ENCODE data around the gene TRIM5. TPM values are rescaled to one million over a fixed set of nuclear protein-coding genes. Genes with fewer than 3 reads are reported as not detected.

TRIM5 gene
- total RNA-seq, 4 donors from 2014 or later, result 8.9 to 21.4 (median 14.9) TPM

GRCh38 chr11:5690216-5690615 is 5.3 kb upstream of the TRIM5 start:
- H3K4me1 ChIP-seq, result peaks cover 2 to 51% (median 4%) of the 10 kb centered on the region in 3 donors
- 10 to 14% methylated on average over 1 to 5 of the region's 5 CpGs for WGBS, 2 donors (ENCODE audit: low coverage in 1 of 2)
- peak overlapping the region; percentile 75 to 97 (median 84) for H3K27ac ChIP-seq
- peak; percentile 19 for ATAC-seq
- no peak for TF ChIP-seq POLR2A (IDR thresholded peaks at IDR 0.05)
- TF ChIP-seq, protein P1, sequence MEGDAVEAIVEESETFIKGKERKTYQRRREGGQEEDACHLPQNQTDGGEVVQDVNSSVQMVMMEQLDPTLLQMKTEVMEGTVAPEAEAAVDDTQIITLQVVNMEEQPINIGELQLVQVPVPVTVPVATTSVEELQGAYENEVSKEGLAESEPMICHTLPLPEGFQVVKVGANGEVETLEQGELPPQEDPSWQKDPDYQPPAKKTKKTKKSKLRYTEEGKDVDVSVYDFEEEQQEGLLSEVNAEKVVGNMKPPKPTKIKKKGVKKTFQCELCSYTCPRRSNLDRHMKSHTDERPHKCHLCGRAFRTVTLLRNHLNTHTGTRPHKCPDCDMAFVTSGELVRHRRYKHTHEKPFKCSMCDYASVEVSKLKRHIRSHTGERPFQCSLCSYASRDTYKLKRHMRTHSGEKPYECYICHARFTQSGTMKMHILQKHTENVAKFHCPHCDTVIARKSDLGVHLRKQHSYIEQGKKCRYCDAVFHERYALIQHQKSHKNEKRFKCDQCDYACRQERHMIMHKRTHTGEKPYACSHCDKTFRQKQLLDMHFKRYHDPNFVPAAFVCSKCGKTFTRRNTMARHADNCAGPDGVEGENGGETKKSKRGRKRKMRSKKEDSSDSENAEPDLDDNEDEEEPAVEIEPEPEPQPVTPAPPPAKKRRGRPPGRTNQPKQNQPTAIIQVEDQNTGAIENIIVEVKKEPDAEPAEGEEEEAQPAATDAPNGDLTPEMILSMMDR (IDR thresholded peaks at IDR 0.05), result no peak
- no peak for TF ChIP-seq EP300 (IDR thresholded peaks at IDR 0.05)
- TF ChIP-seq POLR2AphosphoS5 (IDR thresholded peaks at IDR 0.05), result no peak
- H3K36me3 ChIP-seq, result no peaks in the 10 kb centered on the region
- no peaks in the 10 kb centered on the region for H3K9me3 ChIP-seq
- H3K27me3 ChIP-seq, result no peaks in the 10 kb centered on the region
- peak overlapping the region; percentile 51 to 67 for H3K4me3 ChIP-seq

- peak; percentile 62 for ATAC-seq
- H3K4me1 ChIP-seq, result peaks cover 3 to 53% (median 4%) of the 10 kb centered on the region in 3 donors
- peak; percentile 55 for TF ChIP-seq POLR2AphosphoS5 (IDR thresholded peaks at IDR 0.05)
- no peak for TF ChIP-seq POLR2A (IDR thresholded peaks at IDR 0.05)
- TF ChIP-seq EP300 (IDR thresholded peaks at IDR 0.05), result no peak
- TF ChIP-seq, protein P1 (IDR thresholded peaks at IDR 0.05), result no peak
- no peaks in the 10 kb centered on the region for H3K9me3 ChIP-seq
- WGBS, 2 donors (ENCODE audit: low coverage in 1 of 2), result 0 to 6% methylated on average over 2 of the region's 2 CpGs
- H3K36me3 ChIP-seq, result no peaks in the 10 kb centered on the region
- H3K27ac ChIP-seq, result peak within 1 kb of the TSS; percentile 75 to 97 (median 84)
- H3K4me3 ChIP-seq, result peak within 1 kb of the TSS; percentile 51 to 67
- no peaks in the 10 kb centered on the region for H3K27me3 ChIP-seq
Measured at GRCh38 chr11:5689551-5689983, 4.7 kb upstream of the TRIM5 start, which contains the start of gene TRIM22. TRIM22 (plus strand) TSS chr11:5689790; CDS start chr11:5696233, 6,443 bp downstream.

DNA sequence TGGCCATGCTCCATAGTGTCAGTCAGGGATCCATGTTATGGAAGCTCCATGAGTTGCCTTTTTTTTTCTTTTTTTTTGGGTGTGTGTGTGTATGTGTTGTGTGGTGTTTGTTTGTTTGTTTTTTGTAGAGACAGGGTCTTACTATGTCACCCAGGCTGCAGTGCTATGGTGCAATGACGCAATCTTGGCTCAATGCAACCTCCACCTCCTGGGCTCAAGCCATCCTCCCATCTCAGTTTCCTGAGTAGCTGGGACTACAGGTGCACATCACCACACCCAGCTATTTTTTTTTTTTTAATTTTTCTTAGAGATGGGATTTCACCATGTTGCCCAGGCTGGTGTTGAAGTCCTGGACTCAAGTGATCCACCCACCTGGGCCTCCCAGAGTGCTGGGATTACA is 3.6 kb upstream of the TRIM5 start:
- Histone ChIP-seq H3K36me3 (no peaks in the 10 kb centered on the region), H3K27me3 (no peaks in the 10 kb centered on the region), H3K4me3 (no peak overlapping the region), H3K4me1 (peaks cover 4 to 55% (median 8%) of the 10 kb centered on the region in 3 donors), H3K9me3 (no peaks in the 10 kb centered on the region), H3K27ac (peak overlapping the region in 3 of 4 donors; percentile 75 to 85 (median 84))
- TF ChIP-seq POLR2A (IDR thresholded peaks at IDR 0.05), result no peak
- no peak for TF ChIP-seq EP300 (IDR thresholded peaks at IDR 0.05)
- TF ChIP-seq, protein P1 (IDR thresholded peaks at IDR 0.05), result no peak
- TF ChIP-seq POLR2AphosphoS5 (IDR thresholded peaks at IDR 0.05), result no peak
- WGBS, 2 donors (ENCODE audit: low coverage in 1 of 2), result 100% methylated on average over 1 of the region's 1 CpG
- ATAC-seq, result no peak

DNA sequence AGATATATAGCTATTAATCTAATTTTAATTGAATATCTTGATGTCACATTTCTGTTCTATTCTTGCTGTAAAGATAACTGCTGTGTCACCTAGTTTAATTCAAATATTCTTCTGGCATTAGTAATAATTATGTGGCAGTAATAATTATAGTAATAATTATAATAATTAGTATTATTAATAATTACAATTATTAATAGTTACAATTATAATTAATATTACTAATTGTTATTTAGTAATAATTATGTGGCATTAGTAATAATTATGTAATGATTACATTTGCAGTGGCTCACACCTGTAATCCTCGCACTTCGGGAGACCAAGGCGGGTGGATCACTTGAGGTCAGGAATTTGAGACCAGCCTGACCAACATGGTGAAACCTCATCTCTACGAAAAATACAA is 1.6 kb upstream of the TRIM5 start:
- Histone ChIP-seq H3K4me1 (peaks cover 4 to 53% (median 8%) of the 10 kb centered on the region in 3 donors), H3K27me3 (no peaks in the 10 kb centered on the region), H3K27ac (no peak overlapping the region), H3K4me3 (no peak overlapping the region), H3K36me3 (no peaks in the 10 kb centered on the region), H3K9me3 (no peaks in the 10 kb centered on the region)
- TF ChIP-seq, protein P1 (IDR thresholded peaks at IDR 0.05), result no peak
- TF ChIP-seq POLR2AphosphoS5 (IDR thresholded peaks at IDR 0.05) (no peak), POLR2A (IDR thresholded peaks at IDR 0.05) (no peak), EP300 (IDR thresholded peaks at IDR 0.05) (no peak)
- 92 to 98% methylated on average over 4 of the region's 4 CpGs for WGBS, 2 donors (ENCODE audit: low coverage in 1 of 2)
- no peak for ATAC-seq

DNA sequence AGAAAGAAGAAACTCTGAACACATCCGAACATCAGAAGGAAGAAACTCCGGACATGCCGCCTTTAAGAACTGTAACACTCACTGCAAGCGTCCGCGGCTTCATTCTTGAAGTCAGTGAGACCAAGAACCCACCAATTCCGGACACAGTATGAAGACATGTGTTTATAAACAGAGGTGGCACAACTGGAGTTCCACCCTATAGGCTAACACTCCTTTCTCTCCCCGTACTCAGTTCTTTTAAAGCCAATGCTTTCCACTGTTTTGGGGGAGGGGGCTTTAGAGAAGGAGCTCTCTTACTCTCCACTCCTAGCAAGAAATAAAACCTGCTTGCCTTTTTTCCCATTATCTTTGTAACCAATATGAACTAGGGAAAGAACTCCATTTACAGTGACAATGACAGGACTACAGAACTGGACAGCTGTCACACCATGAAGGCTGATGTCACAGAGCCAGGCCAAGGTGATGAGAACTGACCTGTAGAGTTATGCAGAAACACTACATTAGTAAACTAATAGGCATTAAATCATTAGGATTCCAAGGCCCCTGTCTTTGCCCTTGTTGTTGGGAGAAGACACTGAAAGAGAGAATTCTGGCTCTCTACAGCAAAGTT is 733 bp downstream of the TRIM5 start:
- no peak for ATAC-seq
- 0% methylated on average over 1 of the region's 8 CpGs; no CpG with 5 or more reads in 1 of the 2 donors for WGBS, 2 donors (ENCODE audit: low coverage in 1 of 2)
- H3K27me3 ChIP-seq, result no peaks in the 10 kb centered on the region
- peak overlapping the region; percentile 85 to 99 (median 96) for H3K27ac ChIP-seq
- H3K9me3 ChIP-seq, result no peaks in the 10 kb centered on the region
- H3K4me1 ChIP-seq, result peaks cover 4 to 37% (median 8%) of the 10 kb centered on the region in 3 donors
- TF ChIP-seq, protein P1 (IDR thresholded peaks at IDR 0.05), result no peak
- TF ChIP-seq POLR2AphosphoS5 (IDR thresholded peaks at IDR 0.05), result no peak
- TF ChIP-seq EP300 (IDR thresholded peaks at IDR 0.05), result no peak
- TF ChIP-seq POLR2A (IDR thresholded peaks at IDR 0.05), result no peak
- peak overlapping the region; percentile 52 to 69 for H3K4me3 ChIP-seq
- peaks cover 0 to 12% of the 10 kb centered on the region in 2 donors for H3K36me3 ChIP-seq

All from gastroesophageal sphincter (tissue), 4 donors.